Activated T-cell treated with anti-CD3 and anti-CD28 coated beads, Interleukin-2, amount 50 U/mL, for 24 hours (primary cell): ENCODE measurements around the gene GPR62.
A peak's percentile ranks its signal among the peaks of the same experiment; 100 is the strongest.

Source experiments
- DNase-seq: peaks from one replicate; pipeline ENCODE4 v3.0.0-alpha.2; 2020
- H3K27ac Mint-ChIP-seq: 2 replicates; pipeline ENCODE4 v1.8.0; 2020; ENCODE audit warnings: mild to moderate bottlenecking, mixed read lengths
- H3K27me3 Mint-ChIP-seq: 2 replicates; pipeline ENCODE4 v1.8.0; 2020; ENCODE audit warnings: mixed read lengths
- H3K36me3 Mint-ChIP-seq: 2 replicates; pipeline ENCODE4 v1.8.0; 2020; ENCODE audit warnings: low read depth, mixed read lengths
- H3K4me1 Mint-ChIP-seq: 2 replicates; pipeline ENCODE4 v1.8.0; 2020; ENCODE audit warnings: low read depth, mixed read lengths
- H3K4me3 Mint-ChIP-seq: 2 replicates; pipeline ENCODE4 v1.8.0; 2020; ENCODE audit warnings: mild to moderate bottlenecking, moderate library complexity, mixed read lengths
- H3K9me3 Mint-ChIP-seq: 2 replicates; pipeline ENCODE4 v1.8.0; 2020; ENCODE audit warnings: mixed read lengths

The GPR62 gene

GRCh38 chr3:51934991-51935885 lies 19.9 kb upstream of the GPR62 start:
- Mint-ChIP-seq H3K4me3 (no peak overlapping the region), H3K9me3 (no peaks in the 10 kb centered on the region), H3K27ac (no peak overlapping the region), H3K36me3 (peaks cover 100% of the 10 kb centered on the region), H3K27me3 (no peaks in the 10 kb centered on the region), H3K4me1 (peaks cover 22% of the 10 kb centered on the region)
- no peak for DNase-seq

- no peak for DNase-seq
- H3K9me3 Mint-ChIP-seq: no peaks in the 10 kb centered on the region
- H3K36me3 Mint-ChIP-seq: peaks cover 100% of the 10 kb centered on the region
- H3K4me1 Mint-ChIP-seq: peaks cover 29% of the 10 kb centered on the region
- peak overlapping the region; percentile 28 for H3K27ac Mint-ChIP-seq
- no peaks in the 10 kb centered on the region for H3K27me3 Mint-ChIP-seq
- no peak overlapping the region for H3K4me3 Mint-ChIP-seq
Measured at GRCh38 chr3:51935886-51936755, 19.1 kb upstream of the GPR62 start.

DNA sequence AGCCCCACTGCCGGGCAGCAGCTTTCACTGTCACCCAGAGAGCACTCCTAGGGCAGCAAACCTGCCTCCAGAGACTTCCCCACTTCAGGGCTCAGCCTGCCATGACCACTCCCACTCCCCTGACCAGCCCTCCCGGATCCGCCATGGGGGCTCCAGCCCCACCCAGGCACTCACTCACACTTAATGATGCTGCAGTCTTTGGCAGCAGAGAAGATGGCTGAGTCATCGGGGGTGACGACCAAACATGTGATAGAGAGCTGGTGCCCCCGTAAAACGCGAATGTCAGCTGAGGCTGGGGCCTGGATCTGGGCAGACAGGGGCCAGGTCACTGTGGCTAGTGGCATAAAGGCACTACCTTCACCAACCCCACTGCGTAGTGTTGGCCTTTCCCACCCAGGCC lies 18.2 kb upstream of the GPR62 start:
- peak overlapping the region; percentile 51 for H3K27ac Mint-ChIP-seq
- H3K4me3 Mint-ChIP-seq: no peak overlapping the region
- peaks cover 95% of the 10 kb centered on the region for H3K36me3 Mint-ChIP-seq
- H3K27me3 Mint-ChIP-seq: no peaks in the 10 kb centered on the region
- DNase-seq: no peak
- H3K4me1 Mint-ChIP-seq: peaks cover 29% of the 10 kb centered on the region
- no peaks in the 10 kb centered on the region for H3K9me3 Mint-ChIP-seq

DNA sequence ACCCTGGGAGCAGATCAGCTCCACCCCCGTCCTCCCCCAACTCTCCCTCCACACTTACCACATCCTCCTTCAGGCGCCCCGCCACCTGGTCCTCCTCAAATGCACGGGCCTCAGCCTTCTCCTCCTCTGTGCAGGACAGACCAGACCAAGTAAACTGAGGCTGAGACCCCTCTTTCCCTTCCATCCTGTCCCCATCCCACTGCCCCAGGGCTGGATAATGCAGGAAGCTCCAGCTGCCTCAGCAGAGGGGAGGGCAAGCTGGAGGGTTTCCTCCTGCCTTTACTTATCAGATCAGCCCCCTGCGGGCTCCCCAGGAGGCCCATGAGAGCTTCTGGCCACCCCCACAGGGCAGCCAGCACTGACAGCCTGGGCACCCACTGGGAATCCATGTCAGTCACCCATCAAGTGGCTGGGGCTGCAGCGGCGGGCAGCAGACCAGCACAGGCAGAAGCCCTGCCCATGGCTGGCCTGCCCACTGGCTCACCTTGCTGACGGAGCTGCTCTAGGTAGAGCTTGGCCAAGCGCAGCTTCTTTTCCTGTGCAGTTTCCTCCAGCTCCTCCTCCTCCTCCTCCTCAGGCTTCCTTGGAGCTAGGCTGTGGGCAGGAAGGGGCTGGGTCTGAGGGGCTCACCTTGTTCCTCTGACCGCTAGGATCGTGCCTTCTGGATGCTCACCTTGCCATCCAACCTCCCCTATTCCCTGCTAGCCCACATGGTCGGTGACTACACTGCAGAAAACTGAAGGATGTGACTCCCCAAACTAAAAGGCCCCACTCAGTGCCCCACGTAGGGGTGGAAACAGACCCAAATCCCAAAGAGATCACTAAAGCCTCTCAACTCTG lies 17.4 kb upstream of the GPR62 start:
- Mint-ChIP-seq H3K36me3 (peaks cover 89% of the 10 kb centered on the region), H3K27me3 (no peaks in the 10 kb centered on the region), H3K4me3 (no peak overlapping the region), H3K9me3 (no peaks in the 10 kb centered on the region), H3K27ac (peak overlapping the region; percentile 51), H3K4me1 (peaks cover 36% of the 10 kb centered on the region)
- no peak for DNase-seq

DNA sequence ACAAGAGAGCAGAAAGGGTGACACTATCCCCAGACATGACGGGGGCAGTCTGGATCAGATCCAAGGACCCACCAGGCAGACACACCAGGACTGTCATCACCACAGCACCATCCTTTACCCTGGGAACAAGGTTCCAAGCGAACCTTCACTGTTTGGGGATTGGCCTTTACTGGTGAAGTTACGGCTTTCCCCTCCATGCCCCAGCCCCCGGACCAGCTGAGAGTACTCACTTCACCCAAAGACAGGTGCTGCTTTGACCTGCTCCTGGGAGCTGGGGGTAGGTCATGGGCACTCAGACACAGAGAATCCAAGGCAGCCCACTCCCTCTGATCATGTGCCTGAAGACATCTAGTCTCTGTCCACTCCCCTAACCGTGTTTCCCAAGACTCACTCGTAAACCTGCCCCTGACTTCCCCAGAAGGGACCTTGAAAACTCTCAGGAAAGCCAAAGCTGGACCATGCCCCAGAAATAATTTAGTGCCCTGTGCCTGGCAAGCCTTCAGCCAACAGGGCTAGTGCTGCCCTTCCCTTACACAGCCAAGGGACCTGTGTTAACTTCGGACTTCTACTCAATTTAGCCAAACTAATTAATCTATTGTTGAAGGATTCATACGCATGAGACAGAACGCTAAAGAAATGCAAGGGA lies 16.3 kb upstream of the GPR62 start:
- DNase-seq: peak; percentile 25
- H3K9me3 Mint-ChIP-seq: no peaks in the 10 kb centered on the region
- peak overlapping the region; percentile 22 for H3K4me3 Mint-ChIP-seq
- peaks cover 79% of the 10 kb centered on the region for H3K36me3 Mint-ChIP-seq
- H3K4me1 Mint-ChIP-seq: peaks cover 40% of the 10 kb centered on the region
- H3K27me3 Mint-ChIP-seq: no peaks in the 10 kb centered on the region
- peak overlapping the region; percentile 11 for H3K27ac Mint-ChIP-seq

DNA sequence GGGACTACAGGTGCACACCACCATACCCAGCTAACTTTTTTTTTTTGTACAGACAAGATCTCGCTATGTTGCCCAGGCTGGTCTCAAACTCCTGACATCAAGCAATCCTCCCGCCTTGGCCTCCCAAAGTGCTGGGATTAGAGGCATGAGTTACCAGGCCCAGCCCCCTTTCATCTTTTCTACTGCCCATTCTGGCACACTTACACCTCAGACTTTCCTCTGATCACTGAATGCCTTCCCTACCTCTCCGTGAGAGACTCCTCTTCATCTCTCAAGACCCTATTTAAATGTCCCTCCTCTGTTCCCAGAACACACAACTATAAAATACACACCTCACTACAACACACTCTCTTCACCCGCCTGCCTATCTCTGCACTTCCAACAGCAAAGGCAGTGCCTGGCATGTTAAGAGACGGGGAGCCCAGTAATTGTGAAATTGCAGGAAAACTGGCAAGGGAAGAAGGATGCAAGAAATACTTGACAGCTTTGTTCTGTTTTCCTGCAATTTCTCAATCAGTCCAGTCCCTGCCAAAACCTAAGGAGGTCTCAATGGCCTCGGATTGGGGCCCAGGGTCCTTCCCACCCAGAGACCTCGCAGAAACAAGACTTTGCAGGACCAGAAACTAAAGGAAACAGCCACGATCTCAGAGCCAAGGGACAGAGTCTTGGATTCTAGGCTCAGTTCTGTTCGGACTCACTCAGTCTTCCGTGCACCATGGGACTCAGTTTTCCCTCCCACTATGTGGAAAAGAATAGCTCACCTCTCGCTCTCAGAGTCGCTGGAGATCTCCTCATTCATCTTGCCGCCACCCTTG lies 14.3 kb upstream of the GPR62 start:
- Mint-ChIP-seq H3K4me3 (peak overlapping the region; percentile 90), H3K36me3 (peaks cover 61% of the 10 kb centered on the region), H3K27ac (peak overlapping the region; percentile 82), H3K9me3 (no peaks in the 10 kb centered on the region), H3K27me3 (no peaks in the 10 kb centered on the region), H3K4me1 (peaks cover 40% of the 10 kb centered on the region)
- DNase-seq: peak; percentile 21

- no peaks in the 10 kb centered on the region for H3K27me3 Mint-ChIP-seq
- H3K4me3 Mint-ChIP-seq: peak overlapping the region; percentile 90
- DNase-seq: no peak
- H3K36me3 Mint-ChIP-seq: peaks cover 55% of the 10 kb centered on the region
- H3K9me3 Mint-ChIP-seq: no peaks in the 10 kb centered on the region
- H3K27ac Mint-ChIP-seq: peak overlapping the region; percentile 82
- peaks cover 40% of the 10 kb centered on the region for H3K4me1 Mint-ChIP-seq
Measured at GRCh38 chr3:51941463-51941797, 13.8 kb upstream of the GPR62 start.

GRCh38 chr3:51941798-51942602 lies 13.2 kb upstream of the GPR62 start, which contains the start of the genes PARP3 and RRP9:
Gene PARP3 (plus strand): TSS chr3:51942363. CDS start chr3:51943356, 993 bp downstream.
Gene RRP9 (minus strand): TSS chr3:51941904. CDS start chr3:51941867, 37 bp downstream.
- H3K4me3 Mint-ChIP-seq: peak within 1 kb of the TSS; percentile 90
- peak; percentile 99 for DNase-seq
- no peaks in the 10 kb centered on the region for H3K9me3 Mint-ChIP-seq
- H3K27me3 Mint-ChIP-seq: no peaks in the 10 kb centered on the region
- H3K4me1 Mint-ChIP-seq: peaks cover 40% of the 10 kb centered on the region
- peaks cover 50% of the 10 kb centered on the region for H3K36me3 Mint-ChIP-seq
- H3K27ac Mint-ChIP-seq: peak within 1 kb of the TSS; percentile 95

DNA sequence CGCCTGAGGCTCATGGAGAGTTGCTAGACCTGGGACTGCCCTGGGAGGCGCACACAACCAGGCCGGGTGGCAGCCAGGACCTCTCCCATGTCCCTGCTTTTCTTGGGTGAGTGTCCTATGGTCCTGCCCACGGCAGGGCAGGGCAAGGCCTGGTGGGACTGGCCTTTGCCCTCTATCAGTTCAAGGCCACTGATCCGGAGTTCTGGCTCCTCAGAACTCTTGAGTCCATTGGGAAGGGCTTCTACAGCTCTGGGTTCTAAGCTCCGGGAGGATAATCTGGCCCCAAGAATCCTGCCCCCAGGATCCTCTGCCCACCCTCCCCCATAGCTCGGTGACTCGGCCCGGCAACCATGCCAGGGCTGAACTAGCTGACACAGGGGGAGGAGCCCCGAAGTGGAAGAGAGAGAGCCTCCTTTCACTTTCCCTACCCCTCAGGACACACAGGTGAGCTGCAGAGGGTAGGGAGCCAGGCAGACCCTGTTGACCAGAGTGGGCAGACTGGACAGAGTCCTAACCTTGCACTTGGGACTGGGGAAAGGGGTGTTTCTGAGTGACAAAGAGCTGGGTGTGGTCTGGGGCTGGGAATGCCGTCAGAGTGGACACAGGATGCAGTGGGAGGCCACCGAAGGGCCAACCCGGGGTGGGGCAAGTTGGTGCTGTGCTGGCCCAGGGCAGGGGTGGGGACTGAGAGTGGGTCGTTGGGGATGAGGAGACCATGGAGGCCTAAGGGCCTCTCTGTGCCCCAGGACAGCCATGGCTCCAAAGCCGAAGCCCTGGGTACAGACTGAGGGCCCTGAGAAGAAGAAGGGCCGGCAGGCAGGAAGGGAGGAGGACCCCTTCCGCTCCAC lies 12.4 kb upstream of the GPR62 start:
- Mint-ChIP-seq H3K4me1 (peaks cover 37% of the 10 kb centered on the region), H3K9me3 (no peaks in the 10 kb centered on the region), H3K27me3 (no peaks in the 10 kb centered on the region), H3K4me3 (peak overlapping the region; percentile 90), H3K27ac (peak overlapping the region; percentile 95), H3K36me3 (peaks cover 43% of the 10 kb centered on the region)
- peak; percentile 73 for DNase-seq

- Mint-ChIP-seq H3K27me3 (no peaks in the 10 kb centered on the region), H3K9me3 (no peaks in the 10 kb centered on the region), H3K4me1 (peaks cover 30% of the 10 kb centered on the region), H3K27ac (peak overlapping the region; percentile 22), H3K36me3 (peaks cover 35% of the 10 kb centered on the region), H3K4me3 (peak overlapping the region; percentile 90)
- DNase-seq: peak; percentile 31
Measured at GRCh38 chr3:51943451-51944391, 11.5 kb upstream of the GPR62 start.

DNA sequence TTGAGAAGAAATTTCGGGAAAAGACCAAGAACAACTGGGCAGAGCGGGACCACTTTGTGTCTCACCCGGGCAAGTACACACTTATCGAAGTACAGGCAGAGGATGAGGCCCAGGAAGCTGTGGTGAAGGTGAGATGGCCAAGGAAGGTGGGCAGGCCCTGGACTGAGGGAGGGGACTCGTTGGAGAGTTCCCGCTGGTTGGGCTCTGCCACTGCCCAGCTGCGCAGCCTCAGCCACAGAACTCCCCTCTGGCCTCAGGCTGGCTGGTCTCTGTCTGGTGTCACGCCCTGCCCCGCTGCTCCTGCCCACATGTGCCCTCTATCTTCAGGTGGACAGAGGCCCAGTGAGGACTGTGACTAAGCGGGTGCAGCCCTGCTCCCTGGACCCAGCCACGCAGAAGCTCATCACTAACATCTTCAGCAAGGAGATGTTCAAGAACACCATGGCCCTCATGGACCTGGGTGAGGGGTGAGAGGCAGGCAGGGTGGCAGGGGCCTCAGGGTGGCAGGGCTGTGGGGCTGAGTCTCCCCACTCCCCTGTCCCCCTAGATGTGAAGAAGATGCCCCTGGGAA lies 10.6 kb upstream of the GPR62 start:
- Mint-ChIP-seq H3K27me3 (no peaks in the 10 kb centered on the region), H3K27ac (no peak overlapping the region), H3K4me1 (peaks cover 24% of the 10 kb centered on the region), H3K4me3 (no peak overlapping the region), H3K36me3 (peaks cover 27% of the 10 kb centered on the region), H3K9me3 (no peaks in the 10 kb centered on the region)
- peak; percentile 23 for DNase-seq
